Panc1 (cell line): ENCODE data around the gene GALNT10. TPM values are rescaled to one million over a fixed set of nuclear protein-coding genes. Genes with fewer than 3 reads are reported as not detected.

Experiments
- ATAC-seq: fragments of 200-7000 bp; cut with Tn5 transposase; 2 replicates; pipeline ENCODE4 v1.9.1; 2020; ENCODE audit warnings: mild to moderate bottlenecking, moderate library complexity
- BruUV-seq: library from RNA; stranded (reverse); fragments of 400-500 nt; replicated peaks from 2 replicates; lab custom pipeline; 2021; lab: Mats Ljungman, UMichigan
- CTCF ChIA-PET: fragments of 300-600 bp; sonication (Branson Sonifier 250); formaldehyde crosslinking; loops from one replicate; lab custom pipeline; 2022; ENCODE audit warnings: antibody characterized with exemption; lab: Charles Lee
- POLR2A ChIA-PET: fragments of 300-600 bp; sonication (Branson Sonifier 250); formaldehyde crosslinking; loops from one replicate; lab custom pipeline; 2022; ENCODE audit warnings: antibody characterized with exemption; lab: Charles Lee
- DNase-seq: peaks from one replicate; pipeline ENCODE4 v3.0.0-alpha.2; 2010; ENCODE audit warnings: low read depth, low spot score
- H3K27ac ChIP-seq: 2 replicates; pipeline ENCODE4 v1.5.1; 2011; ENCODE audit warnings: mild to moderate bottlenecking, low read length, inconsistent platforms
- H3K27me3 ChIP-seq: fragments of 200-500 bp; sonication (Bioruptor generic); 2 replicates; pipeline ENCODE4 v1.6.0; 2014; ENCODE audit warnings: low read length, inconsistent platforms; ENCODE audit not compliant: control insufficient read depth, insufficient read depth
- H3K36me3 ChIP-seq: fragments of 200-500 bp; sonication (Bioruptor generic); 2 replicates; pipeline ENCODE4 v1.5.1; 2014; ENCODE audit warnings: inconsistent platforms, mild to moderate bottlenecking, low read length, moderate library complexity; ENCODE audit not compliant: control insufficient read depth, insufficient read depth
- H3K4me1 ChIP-seq: 2 replicates; pipeline ENCODE4 v1.5.1; 2011; ENCODE audit warnings: inconsistent platforms, mild to moderate bottlenecking, low read length, moderate library complexity; ENCODE audit not compliant: control insufficient read depth, insufficient read depth
- H3K4me3 ChIP-seq, 2 experiments: 2 replicates each; pipeline ENCODE4 v1.5.1; 2011 to 2012; ENCODE audit warnings: low read depth in 2 of 2, low read length in 2 of 2, mild to moderate bottlenecking in 2 of 2, inconsistent platforms in 1 of 2, moderate library complexity in 1 of 2
- H3K9me3 ChIP-seq: fragments of 200-500 bp; sonication (Bioruptor generic); 2 replicates; pipeline ENCODE4 v1.5.1; 2014; ENCODE audit warnings: low read depth, mild to moderate bottlenecking, inconsistent platforms, low read length, moderate library complexity; ENCODE audit not compliant: control insufficient read depth, insufficient read depth
- POLR2AphosphoS5 ChIP-seq: IDR thresholded peaks from 2 replicates; pipeline ENCODE4 v1.6.1; 2012; ENCODE audit warnings: mild to moderate bottlenecking, low read depth, low read length, moderate library complexity
- REST ChIP-seq, 2 experiments: IDR thresholded peaks; 2 replicates each; pipeline ENCODE4 v1.6.1; 2011 to 2012; ENCODE audit warnings: low read depth in 2 of 2, control low read depth in 1 of 2, low read length in 1 of 2, mild to moderate bottlenecking in 1 of 2, moderate library complexity in 1 of 2; ENCODE audit not compliant: insufficient read depth in 1 of 2
- SIN3A ChIP-seq: IDR thresholded peaks from 2 replicates; pipeline ENCODE4 v1.6.1; 2012; ENCODE audit warnings: low read depth, mild to moderate bottlenecking, low read length, moderate library complexity, borderline replicate concordance; ENCODE audit not compliant: insufficient read depth
- TCF7L2 ChIP-seq: IDR thresholded peaks from 2 replicates; pipeline ENCODE4 v1.6.1; 2011; ENCODE audit warnings: mild to moderate bottlenecking, low read depth, low read length, inconsistent platforms
- in situ Hi-C: cut with HindIII; loops from 2 replicates; pipeline ENCODE4 v1.10.0; 2016; ENCODE audit warnings: low sequenced_read_pairs, low pct_unique_long_range_greater_than_20kb
- intact Hi-C: fragments of 100-400 bp; cut with micrococcal nuclease; formaldehyde crosslinking; loops from one replicate; pipeline ENCODE4 v1.10.0; 2022; ENCODE audit not compliant: unreplicated experiment
- total RNA-seq: library from RNA; stranded (reverse); gene quantifications from one replicate; pipeline ENCODE4 v1.2.1, GENCODE V29; 2021; ENCODE audit not compliant: unreplicated experiment
- TF ChIP-seq, protein P1 (sequence below): fragments of 450-650 bp; IDR thresholded peaks from 2 replicates; pipeline ENCODE4 v1.5.1; 2017; ENCODE audit warnings: mild to moderate bottlenecking

The GALNT10 gene
- total RNA-seq, 1 experiment from 2014 or later = 50.5 TPM

DNA sequence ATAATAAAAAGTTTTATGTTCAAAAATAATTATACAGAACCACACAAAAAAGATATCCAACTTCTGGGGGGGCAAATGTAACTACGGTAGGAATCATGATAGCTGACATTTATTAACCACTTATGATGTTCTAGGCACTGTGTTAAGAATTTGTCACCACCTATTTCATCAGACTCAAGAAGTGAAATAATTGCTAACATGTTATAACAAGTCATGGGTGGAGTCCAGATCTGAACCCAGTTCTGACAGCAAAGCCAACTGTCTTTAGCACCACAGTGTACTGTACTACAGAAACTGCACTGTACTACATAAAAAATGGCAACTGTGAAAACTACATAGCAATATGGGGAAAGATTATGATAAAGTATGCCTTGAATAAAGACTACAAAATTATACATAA is 252.3 kb downstream of the GALNT10 start:
- no peaks in the 10 kb centered on the region for H3K27me3 ChIP-seq
- peaks cover 8% of the 10 kb centered on the region for H3K4me1 ChIP-seq
- no peak overlapping the region for H3K4me3 ChIP-seq
- no peak for DNase-seq
- BruUV-seq = no TSS peak
- TF ChIP-seq TCF7L2 (no peak), SIN3A (no peak), REST (IDR thresholded peaks at IDR 0.05; ENCODE audit: insufficient read depth in 1 of 2, low read depth in 2 of 2, low read length in 1 of 2) (no peak), POLR2AphosphoS5 (no peak)
- TF ChIP-seq, protein P1, sequence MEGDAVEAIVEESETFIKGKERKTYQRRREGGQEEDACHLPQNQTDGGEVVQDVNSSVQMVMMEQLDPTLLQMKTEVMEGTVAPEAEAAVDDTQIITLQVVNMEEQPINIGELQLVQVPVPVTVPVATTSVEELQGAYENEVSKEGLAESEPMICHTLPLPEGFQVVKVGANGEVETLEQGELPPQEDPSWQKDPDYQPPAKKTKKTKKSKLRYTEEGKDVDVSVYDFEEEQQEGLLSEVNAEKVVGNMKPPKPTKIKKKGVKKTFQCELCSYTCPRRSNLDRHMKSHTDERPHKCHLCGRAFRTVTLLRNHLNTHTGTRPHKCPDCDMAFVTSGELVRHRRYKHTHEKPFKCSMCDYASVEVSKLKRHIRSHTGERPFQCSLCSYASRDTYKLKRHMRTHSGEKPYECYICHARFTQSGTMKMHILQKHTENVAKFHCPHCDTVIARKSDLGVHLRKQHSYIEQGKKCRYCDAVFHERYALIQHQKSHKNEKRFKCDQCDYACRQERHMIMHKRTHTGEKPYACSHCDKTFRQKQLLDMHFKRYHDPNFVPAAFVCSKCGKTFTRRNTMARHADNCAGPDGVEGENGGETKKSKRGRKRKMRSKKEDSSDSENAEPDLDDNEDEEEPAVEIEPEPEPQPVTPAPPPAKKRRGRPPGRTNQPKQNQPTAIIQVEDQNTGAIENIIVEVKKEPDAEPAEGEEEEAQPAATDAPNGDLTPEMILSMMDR = no peak
- ChIA-PET POLR2A (no interaction called here), CTCF (no interaction called here)
- ATAC-seq = no peak
- no peaks in the 10 kb centered on the region for H3K9me3 ChIP-seq
- in situ Hi-C loops = no loop called here
- H3K27ac ChIP-seq = no peak overlapping the region
- peaks cover 4% of the 10 kb centered on the region for H3K36me3 ChIP-seq
- intact Hi-C loops = no loop called here

- intact Hi-C loops = no loop called here
- Histone ChIP-seq H3K27ac (peak overlapping the region; percentile 84), H3K27me3 (no peaks in the 10 kb centered on the region), H3K4me3 (peak overlapping the region; percentile 94 to 97), H3K36me3 (no peaks in the 10 kb centered on the region; the same call in 1 of the 2 replicates), H3K4me1 (peaks cover 8% of the 10 kb centered on the region), H3K9me3 (no peaks in the 10 kb centered on the region)
- in situ Hi-C loops = no loop called here
- TSS peak; percentile 45 for BruUV-seq
- POLR2A ChIA-PET = no interaction called here
- DNase-seq (no peak), ATAC-seq (peak; percentile 30)
- CTCF ChIA-PET = no interaction called here
- TF ChIP-seq TCF7L2 (no peak), POLR2AphosphoS5 (no peak), REST (IDR thresholded peaks at IDR 0.05; ENCODE audit: insufficient read depth in 1 of 2, low read depth in 2 of 2, low read length in 1 of 2) (no peak), SIN3A (no peak)
- TF ChIP-seq, protein P1 = no peak
Measured at GRCh38 chr5:154444556-154445421, 254.3 kb downstream of the GALNT10 start.
